Lower leg skin (tissue), 4 donors: ENCODE results near the gene LZTR1. TPM values are rescaled to one million over a fixed set of nuclear protein-coding genes. Genes with fewer than 3 reads are reported as not detected.

ENCODE experiments used
- DNase-seq, 2 donors: peaks; one replicate each; pipeline ENCODE4 v3.0.0-alpha.2; 2019; ENCODE audit warnings: low spot score in 2 of 2
- H3K4me3 ChIP-seq: fragments of 200-600 bp; sonication (generic); 2 replicates; pipeline ENCODE4 v1.5.1; 2017; ENCODE audit warnings: mild to moderate bottlenecking, low read depth; ENCODE audit not compliant: poor library complexity, severe bottlenecking
- CTCF ChIP-seq, 3 donors: fragments of 450-650 bp; IDR thresholded peaks; one replicate each; pipeline ENCODE4 v1.5.1; 2016; ENCODE audit warnings: antibody characterized with exemption in 3 of 3, mild to moderate bottlenecking in 3 of 3, moderate library complexity in 2 of 3
- POLR2A ChIP-seq, 2 donors: fragments of 450-650 bp; IDR thresholded peaks; one replicate each; pipeline ENCODE4 v1.6.1; 2016 to 2017; ENCODE audit warnings: antibody characterized with exemption in 2 of 2, mild to moderate bottlenecking in 1 of 2, moderate library complexity in 1 of 2
- WGBS, 2 donors: methylation state at CpG; one replicate each; pipeline ENCODE4 v1.1.5; 2018; 5-methylcytosine and 5-hydroxymethylcytosine counted together
- intact Hi-C: fragments of 100-400 bp; cut with DNase I; formaldehyde crosslinking; loops from one replicate; pipeline ENCODE4 v1.15.0; 2023; ENCODE audit warnings: low total_unique reads
- total RNA-seq, 4 donors: library from RNA; depleted of rRNA; stranded (reverse); fragments of >200 nt; gene quantifications; one replicate each; pipeline ENCODE4 v1.1.0, GENCODE V29; 2016

LZTR1 gene
- total RNA-seq, 4 donors from 2014 or later = 25.4 to 34.9 (median 28.4) TPM

- H3K4me3 ChIP-seq = no peak overlapping the region
- TF ChIP-seq POLR2A (IDR thresholded peaks at IDR 0.05) (no peak), CTCF (IDR thresholded peaks at IDR 0.05) (no peak)
- intact Hi-C loops = no loop called here
- DNase-seq = no peak
- WGBS, 2 donors = 4% methylated on average over 19 to 22 of the region's 28 CpGs
Measured at GRCh38 chr22:20964799-20965103, 17.3 kb upstream of the LZTR1 start.

DNA sequence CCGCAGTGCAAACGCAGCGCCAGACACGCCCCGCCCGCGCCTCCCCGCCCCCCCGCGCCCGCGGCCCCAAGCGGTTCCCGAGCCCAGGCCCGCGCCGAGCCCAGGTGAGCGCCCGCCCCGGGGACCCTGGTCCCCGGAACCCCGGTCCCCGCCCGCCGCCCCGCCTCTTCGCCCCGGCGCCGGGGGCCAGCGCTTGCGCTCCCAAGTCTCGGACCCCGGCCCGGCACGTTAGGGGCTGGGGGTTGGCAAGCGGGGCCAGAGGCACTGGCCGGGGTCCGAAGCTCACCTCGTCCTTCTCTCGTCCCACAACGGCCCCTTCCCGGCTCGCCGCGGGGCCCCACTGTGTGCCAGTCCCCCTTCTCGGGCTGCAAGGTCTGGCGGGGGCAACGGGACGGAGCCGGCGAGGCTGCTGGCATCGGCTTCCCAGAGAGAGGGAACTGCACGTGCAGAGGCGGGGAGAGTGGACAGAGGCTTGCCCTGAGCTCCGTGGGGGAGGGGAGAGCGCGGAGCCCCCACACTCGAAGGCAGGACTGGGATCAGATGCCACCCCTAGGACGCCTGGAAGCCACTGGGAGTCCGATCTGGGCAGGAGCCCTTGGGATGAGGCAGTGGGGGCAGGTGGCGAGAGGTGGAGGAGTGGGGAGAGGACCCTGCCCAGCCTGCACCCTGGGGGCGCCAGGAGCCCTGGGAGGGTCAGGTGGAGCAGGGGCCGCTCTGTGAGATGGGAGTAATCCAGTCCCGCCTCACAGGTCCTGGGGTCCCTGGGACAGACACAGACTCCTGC lies 16.8 kb upstream of the LZTR1 start:
- no peak overlapping the region for H3K4me3 ChIP-seq
- no peak for DNase-seq
- 16 to 20% methylated on average over 24 to 29 of the region's 65 CpGs for WGBS, 2 donors
- intact Hi-C loops = no loop called here
- TF ChIP-seq POLR2A (IDR thresholded peaks at IDR 0.05) (no peak), CTCF (IDR thresholded peaks at IDR 0.05) (no peak)

GRCh38 chr22:20965888-20966855 lies 15.9 kb upstream of the LZTR1 start:
- TF ChIP-seq CTCF (IDR thresholded peaks at IDR 0.05) = no peak
- TF ChIP-seq POLR2A (IDR thresholded peaks at IDR 0.05) = no peak
- H3K4me3 ChIP-seq = no peak overlapping the region
- intact Hi-C loops = no loop called here
- WGBS, 2 donors = 74 to 75% methylated on average over 6 to 13 of the region's 13 CpGs
- DNase-seq = no peak

DNA sequence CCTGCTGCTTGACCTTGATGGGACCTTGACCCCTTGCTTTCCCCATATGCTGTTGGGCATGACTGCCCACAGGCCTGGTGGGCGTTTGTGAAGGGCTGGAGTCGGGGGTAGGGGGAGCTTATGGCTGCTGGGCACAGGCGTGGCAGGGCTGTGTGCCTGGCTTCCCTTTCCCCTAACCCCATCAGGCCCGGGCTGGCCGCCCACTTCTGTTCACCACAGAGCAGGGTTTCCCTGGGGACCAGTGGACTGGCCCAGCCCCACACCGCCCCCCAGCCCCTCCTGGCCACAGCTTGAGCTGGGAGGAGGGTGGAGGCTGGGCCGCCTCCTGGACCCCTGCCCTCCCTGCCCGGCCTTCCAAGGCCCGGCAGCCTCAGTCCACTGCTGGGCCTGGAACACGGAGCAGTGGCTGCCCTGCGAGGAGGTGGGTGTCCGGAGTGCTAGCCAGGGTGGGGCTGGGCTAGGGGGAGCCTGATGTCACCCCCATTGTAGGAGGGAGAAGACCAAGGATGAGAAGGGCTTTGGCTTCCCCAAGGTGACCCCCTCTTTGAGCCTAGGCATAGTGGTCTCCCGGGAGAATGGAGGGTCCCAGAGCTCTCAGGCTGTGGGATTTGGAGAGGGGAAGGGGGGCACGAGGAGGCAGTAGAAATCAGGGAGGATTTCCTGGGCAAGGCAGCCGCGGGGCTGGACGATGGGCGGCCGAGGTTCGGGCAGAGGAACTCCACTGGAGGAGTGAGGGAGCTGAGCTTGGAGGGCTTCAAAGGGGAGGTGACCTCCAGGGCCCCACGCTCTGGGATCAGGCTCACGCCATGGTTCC lies 15.0 kb upstream of the LZTR1 start, which contains the start of gene AIFM3:
Gene AIFM3 (plus strand): TSS at position 373 of the 814 bp plus-strand sequence. CDS start 690 bp downstream, outside the sequence.
- TF ChIP-seq CTCF (IDR thresholded peaks at IDR 0.05) (no peak), POLR2A (IDR thresholded peaks at IDR 0.05) (no peak)
- 54 to 65% methylated on average over 11 to 22 of the region's 22 CpGs for WGBS, 2 donors
- intact Hi-C loops = no loop called here
- H3K4me3 ChIP-seq = no peak within 1 kb of the TSS
- DNase-seq = no peak

DNA sequence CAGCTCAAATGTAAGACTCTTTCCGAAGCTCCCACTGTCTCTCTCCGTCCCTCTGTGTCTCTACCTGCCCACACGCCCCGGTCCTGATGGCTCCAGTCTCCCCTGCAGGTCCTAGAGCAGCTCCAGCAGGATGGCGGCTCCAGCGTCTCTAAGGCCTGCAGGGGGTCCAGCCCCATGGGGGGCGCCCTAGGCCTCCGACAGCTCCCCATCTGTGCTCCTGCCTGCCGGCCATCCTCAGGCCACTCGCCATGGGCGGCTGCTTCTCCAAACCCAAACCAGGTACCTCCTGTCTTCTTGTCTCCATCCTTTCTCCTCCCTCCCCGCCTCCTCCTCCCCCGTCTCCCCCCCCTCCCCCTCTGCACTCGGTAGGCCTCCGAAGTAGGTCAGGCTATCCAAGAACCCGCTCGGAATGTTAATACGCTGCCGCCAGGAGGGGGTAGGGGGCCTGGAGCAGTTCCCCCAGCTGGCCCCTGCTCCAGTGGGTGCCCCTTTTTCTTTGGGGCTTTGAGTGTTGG lies 14.3 kb upstream of the LZTR1 start:
- 57 to 70% methylated on average over 17 to 18 of the region's 19 CpGs for WGBS, 2 donors
- intact Hi-C loops = no loop called here
- no peak overlapping the region for H3K4me3 ChIP-seq
- no peak for DNase-seq
- TF ChIP-seq CTCF (IDR thresholded peaks at IDR 0.05) (no peak), POLR2A (IDR thresholded peaks at IDR 0.05) (no peak)
